AG04449 (cell line): ENCODE results near the gene S1PR4.
"Not testable (repeated sequence)": the region's sequence is repeated elsewhere in the genome, so short reads cannot be mapped to it uniquely, and the experiment has no call there.

Source experiments
- CTCF ChIA-PET: fragments of 350-600 bp; formaldehyde crosslinking; extraction: SDS; loops from one replicate; lab custom pipeline; 2021; ENCODE audit warnings: antibody characterized with exemption; lab: Yijun Ruan, JAX
- POLR2A ChIA-PET: fragments of 400-600, 350-600 bp; formaldehyde crosslinking; extraction: SDS; loops from one replicate; lab custom pipeline; 2020; ENCODE audit warnings: antibody characterized with exemption, inconsistent platforms; lab: Yijun Ruan, JAX
- DNase-seq: peaks from one replicate; pipeline ENCODE4 v3.0.0-alpha.2; 2010; ENCODE audit warnings: low read depth, low spot score
- H3K4me3 ChIP-seq: 2 replicates; pipeline ENCODE4 v1.5.1; 2011; ENCODE audit warnings: low read depth, mild to moderate bottlenecking, control low read depth, low read length
- TF ChIP-seq, protein P1 (sequence below): IDR thresholded peaks from one replicate; pipeline ENCODE4 v1.5.1; 2011; ENCODE audit warnings: mild to moderate bottlenecking, moderate library complexity, low read length, control low read depth, inconsistent platforms; ENCODE audit not compliant: insufficient read depth; ENCODE audit errors: missing control alignments

The S1PR4 gene

DNA sequence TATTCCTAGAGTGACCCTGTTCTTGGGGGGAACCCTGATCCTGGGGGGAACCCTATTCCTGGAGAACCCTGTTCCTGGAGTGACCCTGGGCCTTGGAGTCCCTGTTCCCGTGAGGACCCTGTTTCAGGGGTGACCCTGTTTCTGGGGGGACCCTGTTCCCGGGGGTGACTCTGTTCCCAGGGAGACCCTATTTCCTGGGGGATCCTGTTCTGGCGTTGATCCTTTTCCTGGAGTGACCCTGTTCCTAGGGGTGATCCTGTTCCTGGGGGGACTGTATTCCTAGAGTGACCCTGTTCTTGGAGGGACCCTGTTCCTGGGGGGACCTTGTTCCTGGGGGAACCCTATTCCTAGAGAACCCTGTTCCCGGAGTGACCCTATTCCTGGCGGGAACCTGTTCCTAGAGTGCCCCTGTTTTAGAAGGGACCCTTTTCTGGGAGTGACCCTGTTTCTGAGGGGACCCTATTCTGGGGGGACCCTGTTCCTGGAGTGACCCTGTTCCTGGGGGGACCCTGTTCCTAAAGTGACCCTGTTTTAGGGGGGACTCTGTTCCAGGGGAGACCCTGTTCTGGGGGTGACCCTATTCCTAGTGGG is 27.7 kb upstream of the S1PR4 start:
- ChIA-PET POLR2A (no interaction called here), CTCF (interaction anchor here (0.5 to 2.6 kb wide), 5 partner anchors 9 to 1617 kb away, joined by 3 to 19 read pairs (median 4); no protein-coding TSS in a partner anchor)
- TF ChIP-seq, protein P1, sequence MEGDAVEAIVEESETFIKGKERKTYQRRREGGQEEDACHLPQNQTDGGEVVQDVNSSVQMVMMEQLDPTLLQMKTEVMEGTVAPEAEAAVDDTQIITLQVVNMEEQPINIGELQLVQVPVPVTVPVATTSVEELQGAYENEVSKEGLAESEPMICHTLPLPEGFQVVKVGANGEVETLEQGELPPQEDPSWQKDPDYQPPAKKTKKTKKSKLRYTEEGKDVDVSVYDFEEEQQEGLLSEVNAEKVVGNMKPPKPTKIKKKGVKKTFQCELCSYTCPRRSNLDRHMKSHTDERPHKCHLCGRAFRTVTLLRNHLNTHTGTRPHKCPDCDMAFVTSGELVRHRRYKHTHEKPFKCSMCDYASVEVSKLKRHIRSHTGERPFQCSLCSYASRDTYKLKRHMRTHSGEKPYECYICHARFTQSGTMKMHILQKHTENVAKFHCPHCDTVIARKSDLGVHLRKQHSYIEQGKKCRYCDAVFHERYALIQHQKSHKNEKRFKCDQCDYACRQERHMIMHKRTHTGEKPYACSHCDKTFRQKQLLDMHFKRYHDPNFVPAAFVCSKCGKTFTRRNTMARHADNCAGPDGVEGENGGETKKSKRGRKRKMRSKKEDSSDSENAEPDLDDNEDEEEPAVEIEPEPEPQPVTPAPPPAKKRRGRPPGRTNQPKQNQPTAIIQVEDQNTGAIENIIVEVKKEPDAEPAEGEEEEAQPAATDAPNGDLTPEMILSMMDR = no peak
- no peak overlapping the region for H3K4me3 ChIP-seq
- DNase-seq = no peak

DNA sequence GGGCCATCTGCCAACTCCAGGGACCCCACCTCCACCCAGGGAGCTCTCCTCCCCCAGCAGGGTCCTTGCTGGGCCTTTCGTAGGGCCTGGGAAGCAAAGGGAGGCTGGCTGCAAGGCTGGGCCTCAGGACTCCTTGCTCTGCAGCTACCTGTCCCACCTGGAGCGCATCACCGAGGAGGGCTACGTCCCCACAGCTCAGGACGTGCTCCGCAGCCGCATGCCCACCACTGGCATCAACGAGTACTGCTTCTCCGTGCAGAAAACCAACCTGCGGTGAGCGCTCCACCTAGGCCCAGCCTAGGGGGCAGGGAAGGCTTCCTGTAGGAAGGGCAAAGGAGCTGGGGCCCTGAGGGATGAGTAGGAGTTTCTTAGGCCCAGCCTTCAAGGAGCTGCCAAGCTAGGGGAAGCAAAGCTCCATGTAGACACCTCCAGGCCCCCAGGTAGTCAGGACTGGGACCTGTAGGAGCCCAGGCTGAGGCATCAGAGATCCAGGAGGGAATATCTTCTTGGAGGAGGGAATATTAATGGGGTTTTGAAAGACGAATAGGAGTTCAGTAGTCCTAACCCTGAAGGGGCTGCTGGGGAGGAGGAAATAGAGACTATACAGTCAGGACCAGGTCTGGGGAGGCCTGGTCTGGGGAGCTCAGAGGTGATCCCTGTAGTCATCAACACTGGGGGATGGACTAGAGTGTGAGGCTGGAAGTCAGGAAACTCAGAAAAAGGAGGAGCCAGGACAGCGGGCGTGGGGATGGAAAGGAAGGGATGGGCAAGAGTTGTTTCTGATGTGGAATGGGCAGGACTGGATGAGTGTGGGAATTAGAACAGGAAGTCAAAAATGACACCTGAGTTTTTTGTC is 26.8 kb upstream of the S1PR4 start:
- no peak overlapping the region for H3K4me3 ChIP-seq
- TF ChIP-seq, protein P1 = no peak
- DNase-seq = no peak
- ChIA-PET POLR2A (no interaction called here), CTCF (interaction anchor here (0.5 to 2.6 kb wide), 8 partner anchors 9 to 1618 kb away, joined by 3 to 19 read pairs (median 4); no protein-coding TSS in a partner anchor)

DNA sequence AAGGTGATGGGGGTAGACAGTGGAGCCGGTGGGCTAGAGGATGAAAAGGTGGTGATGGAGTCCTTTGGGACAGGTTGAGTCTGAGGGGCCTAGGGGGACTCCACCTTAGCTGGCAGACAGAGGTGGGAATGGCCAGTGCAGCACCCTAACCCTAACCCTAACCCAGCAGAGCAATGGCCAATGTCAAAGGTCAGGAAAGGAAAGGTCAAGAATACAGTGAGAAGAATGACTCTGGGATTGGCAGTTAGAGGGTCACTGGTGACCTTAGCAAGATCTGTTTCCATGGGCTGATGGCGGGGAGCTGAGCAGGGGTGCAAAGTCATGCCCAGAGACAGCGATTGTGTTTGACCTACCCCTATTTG is 26.2 kb upstream of the S1PR4 start:
- ChIA-PET POLR2A (no interaction called here), CTCF (interaction anchor here (0.5 to 2.6 kb wide), 6 partner anchors 9 to 201 kb away, joined by 3 to 19 read pairs (median 5); no protein-coding TSS in a partner anchor)
- TF ChIP-seq, protein P1 = no peak
- no peak for DNase-seq
- H3K4me3 ChIP-seq = no peak overlapping the region

DNA sequence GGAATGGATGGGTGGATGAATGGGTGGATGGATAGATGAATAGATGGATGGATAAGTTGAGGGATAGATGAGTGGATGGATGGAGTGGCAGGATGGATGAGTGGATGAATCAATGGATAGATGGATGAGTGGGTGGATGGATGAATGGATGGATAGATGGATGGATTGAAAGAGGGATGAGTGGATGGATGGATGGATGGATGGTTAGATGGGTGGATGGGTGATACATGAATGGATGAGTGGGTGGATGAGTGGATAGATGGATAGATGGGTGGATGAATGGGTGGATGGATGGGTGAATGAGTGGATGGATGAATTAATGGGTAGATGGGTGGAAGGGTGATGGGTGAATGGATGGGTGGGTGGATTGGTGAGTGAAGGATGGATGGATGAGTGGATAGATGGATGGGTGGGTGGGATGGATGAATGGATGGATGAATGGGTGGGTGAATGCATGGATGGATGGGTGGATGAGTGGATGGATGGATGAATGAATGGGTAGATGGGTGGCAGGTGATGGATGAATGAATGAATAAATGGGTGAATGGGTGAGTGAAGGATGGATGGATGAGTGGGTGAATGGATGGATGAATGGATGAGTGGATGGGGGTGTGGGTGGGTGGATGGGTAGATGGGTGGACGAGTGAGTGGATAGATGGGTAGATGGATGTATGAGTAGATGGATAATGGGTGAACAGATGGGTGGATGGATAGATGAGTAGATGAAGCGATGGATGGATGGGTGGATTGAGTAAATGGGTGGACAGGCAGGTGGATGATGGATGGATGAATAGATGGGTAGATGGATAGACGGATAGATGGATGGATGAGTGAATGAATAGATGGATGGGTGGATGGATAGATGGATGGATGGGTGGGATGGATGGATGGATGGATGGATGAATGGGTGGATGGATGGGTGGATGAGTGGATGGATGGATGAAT is 25.0 kb upstream of the S1PR4 start:
- no peak overlapping the region for H3K4me3 ChIP-seq
- POLR2A ChIA-PET = no interaction called here
- CTCF ChIA-PET = interaction anchor here (2.0 to 2.6 kb wide), 2 partner anchors 8 to 24 kb away, joined by 6 to 19 read pairs; no protein-coding TSS in a partner anchor
- TF ChIP-seq, protein P1 = no peak
- DNase-seq = no peak

DNA sequence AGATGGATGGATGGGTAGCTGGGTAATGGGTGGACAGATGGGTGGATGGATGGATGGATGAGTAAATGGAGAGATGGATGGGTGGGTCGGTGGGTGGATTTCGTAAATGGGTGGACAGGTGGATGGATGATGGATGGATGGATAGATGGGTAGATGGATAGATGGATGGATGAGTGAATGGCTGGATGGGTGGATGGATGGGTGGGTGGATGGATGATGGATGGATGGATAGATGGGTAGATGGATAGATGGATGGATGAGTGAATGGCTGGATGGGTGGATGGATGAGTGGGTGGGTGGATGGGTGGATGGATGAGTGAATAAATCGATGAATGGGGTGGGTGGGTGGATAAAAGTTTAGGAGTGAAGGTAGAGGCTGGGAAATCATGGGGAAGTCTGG is 24.1 kb upstream of the S1PR4 start:
- H3K4me3 ChIP-seq, DNase-seq, POLR2A ChIA-PET, CTCF ChIA-PET: not testable (repeated sequence)

DNA sequence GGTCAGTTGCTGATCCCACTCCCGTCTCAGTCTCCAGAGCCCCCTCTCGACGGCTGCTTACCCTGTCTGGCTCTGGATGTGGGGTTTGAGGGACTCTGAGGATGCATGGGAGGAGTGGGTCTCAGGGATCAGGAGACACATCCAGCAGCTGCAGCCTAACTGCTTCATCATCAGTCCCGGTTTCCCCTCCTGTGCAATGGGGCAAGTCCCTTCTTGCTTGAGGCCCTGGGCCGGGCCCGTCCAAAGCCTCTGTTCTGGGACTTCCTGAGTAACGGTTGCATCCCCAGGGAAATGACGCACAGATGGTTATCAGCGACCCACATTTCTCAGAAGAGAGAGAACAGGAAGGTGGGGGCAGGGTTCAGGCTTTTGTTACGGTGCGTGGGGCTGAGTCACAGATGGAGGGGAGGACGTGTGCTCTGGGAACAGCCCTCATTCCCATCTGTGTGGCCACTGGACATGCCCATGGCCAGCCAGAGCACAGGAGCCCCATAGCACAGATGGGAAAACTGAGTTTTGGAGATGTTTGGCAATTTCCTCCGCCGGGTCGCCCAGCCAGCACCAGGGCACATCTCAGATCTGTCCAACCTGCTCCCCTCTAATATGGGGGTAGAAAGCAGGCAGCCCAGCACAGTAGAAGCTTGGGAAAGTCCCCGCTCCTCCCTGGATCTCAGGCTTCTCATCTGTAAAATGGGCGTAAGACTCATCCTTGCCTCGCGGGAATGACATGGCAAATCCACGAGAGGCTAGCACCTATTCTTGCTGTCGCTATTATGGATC is 23.4 kb upstream of the S1PR4 start:
- TF ChIP-seq, protein P1 = no peak
- CTCF ChIA-PET = interaction anchor here (1.1 to 1.5 kb wide), 3 partner anchors 9 to 26 kb away, joined by 4 to 6 read pairs (median 5); no protein-coding TSS in a partner anchor
- H3K4me3 ChIP-seq = no peak overlapping the region; the same call in 1 of the 2 replicates

More for the DNA sequence above, 23.4 kb upstream of the S1PR4 start:
- POLR2A ChIA-PET = no interaction called here
- DNase-seq = peak; percentile 97
